Peyer's patch (tissue), 4 donors: ENCODE data around the gene SLC9A3.

Experiments used
- CTCF ChIP-seq, 6 experiments: fragments of 450-650 bp in 4 of 6; fragments of 200-600 bp in 2 of 6; sonication (generic) in 1 of 6; IDR thresholded peaks; one replicate each; pipeline ENCODE4 v1.5.1; 2017 to 2019; ENCODE audit warnings: antibody characterized with exemption in 6 of 6, mild to moderate bottlenecking in 3 of 6, moderate library complexity in 1 of 6
- POLR2A ChIP-seq, 2 donors: fragments of 450-650 bp; IDR thresholded peaks; one replicate each; pipeline ENCODE4 v1.5.1; 2017; ENCODE audit warnings: antibody characterized with exemption in 2 of 2, mild to moderate bottlenecking in 2 of 2, moderate library complexity in 2 of 2

GRCh38 chr5:497090-497700 is 27.1 kb downstream of the SLC9A3 start:
- TF ChIP-seq CTCF (IDR thresholded peaks at IDR 0.05) (no peak), POLR2A (IDR thresholded peaks at IDR 0.05) (no peak)
